Right ventricle myocardium inferior (tissue), 1 donor: ENCODE measurements around the gene DNAJC17. TPM values are rescaled to one million over a fixed set of nuclear protein-coding genes. Genes with fewer than 3 reads are reported as not detected.
A peak's percentile ranks its signal among the peaks of the same experiment; 100 is the strongest.

Experiments
- ATAC-seq: fragments of 200-7000 bp; cut with Tn5 transposase; one replicate; pipeline ENCODE4 v1.9.1; 2020; ENCODE audit warnings: mild to moderate bottlenecking, moderate library complexity
- DNase-seq: peaks from one replicate; pipeline ENCODE4 v3.0.0; 2021; ENCODE audit errors: missing footprints
- intact Hi-C: fragments of 100-400 bp; cut with DNase I; formaldehyde crosslinking; loops from one replicate; pipeline ENCODE4 v1.11.0; 2022
- long read RNA-seq: library from polyadenylated mRNA; unstranded; transcript quantifications from one replicate; pipeline ENCODE4 v2.0.0, GENCODE V29; 2021
- total RNA-seq: library from RNA; stranded (reverse); fragmentation: NEBNext Ultra II Directional; extraction: Animal tissue kit (Norgen Biotek cat#: 25700); gene quantifications from one replicate; pipeline ENCODE4 v1.2.1, GENCODE V29; 2021
- donor health status: DM: no; HTN: yes; CAD: no; lungs with severe emphysema.

Gene DNAJC17
- total RNA-seq = 19.7 TPM
- long read RNA-seq, partial matches to known transcripts = 0 of 2 reads
- long read RNA-seq, other reads (novel, unspliced or antisense) = 1 of 2 reads

- peak; percentile 99 for DNase-seq
- intact Hi-C loops = loop anchor here (1.0 kb wide), 1 partner anchor 52 kb away; the partner anchor contains the start of gene RMDN3
- ATAC-seq = peak; percentile 99
Observed at GRCh38 chr15:40807028-40807887, at the start of gene DNAJC17, which contains the start of gene ZFYVE19. DNAJC17 (minus strand) TSS chr15:40807473; CDS start chr15:40807446, 27 bp downstream. ZFYVE19 (plus strand) TSS chr15:40807089; CDS start chr15:40807590, 501 bp downstream.

- ATAC-seq = no peak
- DNase-seq = no peak
- intact Hi-C loops = loop anchor here (2.0 kb wide), 1 partner anchor 38 kb away; the partner anchor contains the start of gene VPS18
Observed at GRCh38 chr15:40856746-40857145, 49.5 kb upstream of the DNAJC17 start.

- DNase-seq = no peak
- no peak for ATAC-seq
- intact Hi-C loops = loop anchor here (2.0 kb wide), 1 partner anchor 39 kb away; the partner anchor contains the start of gene VPS18
Observed at GRCh38 chr15:40855706-40856234, 48.5 kb upstream of the DNAJC17 start.

- intact Hi-C loops = no loop called here
- DNase-seq (no peak), ATAC-seq (no peak)
Observed at GRCh38 chr15:40854161-40854560, 46.9 kb upstream of the DNAJC17 start.

GRCh38 chr15:40853241-40853890 lies 46.1 kb upstream of the DNAJC17 start:
- intact Hi-C loops = no loop called here
- ATAC-seq (no peak), DNase-seq (no peak)

GRCh38 chr15:40852529-40852928 lies 45.3 kb upstream of the DNAJC17 start:
- no peak for DNase-seq
- intact Hi-C loops = no loop called here
- no peak for ATAC-seq

- intact Hi-C loops = no loop called here
- no peak for DNase-seq
- no peak for ATAC-seq
Observed at GRCh38 chr15:40850576-40851112, 43.4 kb upstream of the DNAJC17 start.

GRCh38 chr15:40847223-40847961 lies 40.1 kb upstream of the DNAJC17 start:
- intact Hi-C loops = no loop called here

GRCh38 chr15:40846841-40847222 lies 39.6 kb upstream of the DNAJC17 start:
- DNase-seq (no peak), ATAC-seq (no peak)
- intact Hi-C loops = no loop called here

More at GRCh38 chr15:40847223-40847961, 40.1 kb upstream of the DNAJC17 start:
- ATAC-seq = peak; percentile 77
- peak; percentile 81 for DNase-seq

- intact Hi-C loops = no loop called here
- ATAC-seq = no peak
- no peak for DNase-seq
Observed at GRCh38 chr15:40845511-40846284, 38.4 kb upstream of the DNAJC17 start.

- ATAC-seq (no peak), DNase-seq (no peak)
- intact Hi-C loops = no loop called here
Observed at GRCh38 chr15:40845036-40845435, 37.8 kb upstream of the DNAJC17 start.

- intact Hi-C loops = no loop called here
- ATAC-seq = no peak
- DNase-seq = peak; percentile 76
Observed at GRCh38 chr15:40844696-40845030, 37.4 kb upstream of the DNAJC17 start.

- DNase-seq (no peak), ATAC-seq (no peak)
- intact Hi-C loops = no loop called here
Observed at GRCh38 chr15:40843885-40844695, 36.8 kb upstream of the DNAJC17 start, which contains the start of gene SPINT1. SPINT1 (plus strand) TSS chr15:40844048; CDS start chr15:40844555, 507 bp downstream.

- intact Hi-C loops = no loop called here
- DNase-seq (no peak), ATAC-seq (no peak)
Observed at GRCh38 chr15:40843261-40843884, 36.1 kb upstream of the DNAJC17 start.

GRCh38 chr15:40841741-40842140 lies 34.5 kb upstream of the DNAJC17 start:
- DNase-seq (no peak), ATAC-seq (no peak)
- intact Hi-C loops = no loop called here

GRCh38 chr15:40838756-40839155 lies 31.5 kb upstream of the DNAJC17 start:
- intact Hi-C loops = no loop called here
- DNase-seq = no peak

GRCh38 chr15:40836020-40836419 lies 28.7 kb upstream of the DNAJC17 start:
- intact Hi-C loops = no loop called here
- ATAC-seq (no peak), DNase-seq (no peak)

More at GRCh38 chr15:40838756-40839155, 31.5 kb upstream of the DNAJC17 start:
- no peak for ATAC-seq
